ENCODE data around the gene YPEL3. TPM values are rescaled to one million over a fixed set of nuclear protein-coding genes. Genes with fewer than 3 reads are reported as not detected.

The YPEL3 gene
- total RNA-seq, 1 experiment from 2014 or later: 52.7 TPM

DNA sequence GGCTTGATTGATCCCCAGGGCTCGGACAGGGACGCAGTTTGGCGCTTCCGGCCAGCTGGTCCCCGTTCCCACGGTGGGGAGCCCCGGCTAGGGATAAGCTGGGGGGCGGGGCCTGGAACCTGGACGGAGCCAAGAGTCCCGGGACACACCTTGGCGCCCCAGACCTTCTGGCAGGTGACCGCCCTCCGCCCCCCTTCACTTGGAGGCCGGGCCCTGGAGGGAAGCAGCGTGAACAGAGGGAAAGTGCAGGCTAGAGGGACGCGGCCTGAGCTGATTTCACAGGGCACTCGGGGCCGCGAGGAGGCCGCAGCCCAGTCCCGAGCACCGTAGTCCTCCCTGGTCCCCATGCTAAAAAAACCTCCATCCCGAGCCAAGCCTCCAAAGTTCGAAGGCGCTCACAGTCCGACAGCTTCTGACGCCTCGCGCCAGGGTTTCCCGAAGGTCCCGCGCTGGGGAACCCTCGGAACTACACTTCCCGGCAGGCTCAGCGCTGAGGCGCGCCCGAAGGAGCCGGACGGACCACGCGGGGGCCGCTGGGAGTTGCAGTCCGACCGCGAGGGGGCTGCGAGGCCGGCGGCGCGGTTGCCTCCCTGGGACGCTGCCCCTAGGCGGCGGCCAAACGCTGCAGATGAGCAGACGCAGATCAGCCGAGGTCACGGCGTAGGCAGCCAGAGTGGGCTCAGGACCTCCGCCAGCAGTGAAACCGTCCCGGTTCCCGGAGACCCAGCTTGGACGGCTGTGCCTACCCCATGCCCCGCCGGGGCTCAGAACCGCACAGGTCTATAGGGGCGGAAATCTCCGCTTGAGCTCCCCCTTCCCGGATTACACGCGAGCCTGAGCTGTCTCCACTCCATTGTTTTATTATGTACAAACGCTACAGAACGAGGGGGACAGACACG lies 4.3 kb downstream of the YPEL3 start, which contains the start of gene TBX6 (continued):
- TF ChIP-seq, protein P1, sequence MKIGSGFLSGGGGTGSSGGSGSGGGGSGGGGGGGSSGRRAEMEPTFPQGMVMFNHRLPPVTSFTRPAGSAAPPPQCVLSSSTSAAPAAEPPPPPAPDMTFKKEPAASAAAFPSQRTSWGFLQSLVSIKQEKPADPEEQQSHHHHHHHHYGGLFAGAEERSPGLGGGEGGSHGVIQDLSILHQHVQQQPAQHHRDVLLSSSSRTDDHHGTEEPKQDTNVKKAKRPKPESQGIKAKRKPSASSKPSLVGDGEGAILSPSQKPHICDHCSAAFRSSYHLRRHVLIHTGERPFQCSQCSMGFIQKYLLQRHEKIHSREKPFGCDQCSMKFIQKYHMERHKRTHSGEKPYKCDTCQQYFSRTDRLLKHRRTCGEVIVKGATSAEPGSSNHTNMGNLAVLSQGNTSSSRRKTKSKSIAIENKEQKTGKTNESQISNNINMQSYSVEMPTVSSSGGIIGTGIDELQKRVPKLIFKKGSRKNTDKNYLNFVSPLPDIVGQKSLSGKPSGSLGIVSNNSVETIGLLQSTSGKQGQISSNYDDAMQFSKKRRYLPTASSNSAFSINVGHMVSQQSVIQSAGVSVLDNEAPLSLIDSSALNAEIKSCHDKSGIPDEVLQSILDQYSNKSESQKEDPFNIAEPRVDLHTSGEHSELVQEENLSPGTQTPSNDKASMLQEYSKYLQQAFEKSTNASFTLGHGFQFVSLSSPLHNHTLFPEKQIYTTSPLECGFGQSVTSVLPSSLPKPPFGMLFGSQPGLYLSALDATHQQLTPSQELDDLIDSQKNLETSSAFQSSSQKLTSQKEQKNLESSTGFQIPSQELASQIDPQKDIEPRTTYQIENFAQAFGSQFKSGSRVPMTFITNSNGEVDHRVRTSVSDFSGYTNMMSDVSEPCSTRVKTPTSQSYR (CRISPR knock-in tag; IDR thresholded peaks at IDR 0.05): peak; percentile 22; the same call in 1 of the 2 replicates
- TF ChIP-seq EMX1 (CRISPR knock-in tag; IDR thresholded peaks at IDR 0.05) (no peak), SMAD3 (CRISPR knock-in tag; IDR thresholded peaks at IDR 0.05; ENCODE audit: borderline replicate concordance) (no peak), ZNF416 (CRISPR knock-in tag; IDR thresholded peaks at IDR 0.05) (no peak; the same call in 1 of the 2 replicates), TCF7 (CRISPR knock-in tag; IDR thresholded peaks at IDR 0.05; ENCODE audit: low read depth) (no peak)
- TF ChIP-seq, protein P2, sequence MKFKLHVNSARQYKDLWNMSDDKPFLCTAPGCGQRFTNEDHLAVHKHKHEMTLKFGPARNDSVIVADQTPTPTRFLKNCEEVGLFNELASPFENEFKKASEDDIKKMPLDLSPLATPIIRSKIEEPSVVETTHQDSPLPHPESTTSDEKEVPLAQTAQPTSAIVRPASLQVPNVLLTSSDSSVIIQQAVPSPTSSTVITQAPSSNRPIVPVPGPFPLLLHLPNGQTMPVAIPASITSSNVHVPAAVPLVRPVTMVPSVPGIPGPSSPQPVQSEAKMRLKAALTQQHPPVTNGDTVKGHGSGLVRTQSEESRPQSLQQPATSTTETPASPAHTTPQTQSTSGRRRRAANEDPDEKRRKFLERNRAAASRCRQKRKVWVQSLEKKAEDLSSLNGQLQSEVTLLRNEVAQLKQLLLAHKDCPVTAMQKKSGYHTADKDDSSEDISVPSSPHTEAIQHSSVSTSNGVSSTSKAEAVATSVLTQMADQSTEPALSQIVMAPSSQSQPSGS (CRISPR knock-in tag; IDR thresholded peaks at IDR 0.05; ENCODE audit: borderline replicate concordance, low read depth): no peak
- TF ChIP-seq, protein P3, sequence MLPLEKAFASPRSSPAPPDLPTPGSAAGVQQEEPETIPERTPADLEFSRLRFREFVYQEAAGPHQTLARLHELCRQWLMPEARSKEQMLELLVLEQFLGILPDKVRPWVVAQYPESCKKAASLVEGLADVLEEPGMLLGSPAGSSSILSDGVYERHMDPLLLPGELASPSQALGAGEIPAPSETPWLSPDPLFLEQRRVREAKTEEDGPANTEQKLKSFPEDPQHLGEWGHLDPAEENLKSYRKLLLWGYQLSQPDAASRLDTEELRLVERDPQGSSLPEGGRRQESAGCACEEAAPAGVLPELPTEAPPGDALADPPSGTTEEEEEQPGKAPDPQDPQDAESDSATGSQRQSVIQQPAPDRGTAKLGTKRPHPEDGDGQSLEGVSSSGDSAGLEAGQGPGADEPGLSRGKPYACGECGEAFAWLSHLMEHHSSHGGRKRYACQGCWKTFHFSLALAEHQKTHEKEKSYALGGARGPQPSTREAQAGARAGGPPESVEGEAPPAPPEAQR (CRISPR knock-in tag; IDR thresholded peaks at IDR 0.05): no peak

DNA sequence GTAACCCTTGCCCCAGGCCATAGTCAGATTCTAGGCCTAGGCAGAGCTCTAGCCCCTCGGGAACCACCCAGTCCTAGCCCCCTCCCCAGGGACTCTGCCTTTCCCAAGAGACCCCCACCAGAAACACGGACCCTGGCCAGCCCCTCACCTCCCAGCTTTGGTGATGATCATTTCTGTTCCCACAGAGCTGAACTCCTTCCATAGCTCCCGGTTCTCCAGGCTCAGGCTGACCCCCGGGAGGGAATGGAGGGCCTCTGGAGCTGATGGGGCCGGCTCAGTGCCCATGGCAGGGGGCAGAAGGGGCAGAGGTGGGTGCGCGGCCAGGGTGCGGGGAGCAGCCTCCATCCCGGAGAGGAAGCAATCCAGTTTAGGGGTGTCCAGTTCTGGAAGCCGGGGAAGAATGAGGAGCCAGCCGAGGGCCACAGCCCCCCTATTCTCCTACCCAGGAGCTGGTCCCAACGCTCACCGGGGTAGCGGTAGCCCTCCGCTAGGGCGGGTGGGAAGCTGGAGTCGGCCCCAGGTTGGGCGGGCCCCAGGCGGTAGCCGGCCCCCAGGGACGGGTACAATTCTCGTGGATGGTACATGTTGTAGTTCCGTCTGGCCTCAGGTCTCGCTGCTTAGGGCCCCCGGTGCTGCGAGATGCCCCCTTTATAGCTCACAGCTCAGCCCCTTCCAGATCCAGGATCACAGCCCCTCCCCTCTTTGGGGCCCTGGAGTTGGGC lies 5.2 kb downstream of the YPEL3 start:
- DNase-seq (ENCODE audit: low spot score): no peak
- H3K27ac Mint-ChIP-seq: no peak overlapping the region
- peaks cover 27% of the 10 kb centered on the region for H3K4me1 Mint-ChIP-seq
- TF ChIP-seq NR2C2 (CRISPR knock-in tag; IDR thresholded peaks at IDR 0.05) (no peak), SP1 (CRISPR knock-in tag; conservative IDR thresholded peaks at IDR 0.05) (0 out of 2 replicates have a peak, but pooled peaks have one; percentile 15)
- peaks cover 12% of the 10 kb centered on the region for H3K36me3 Mint-ChIP-seq
- POLR2A ChIA-PET: interaction anchor here (1.1 to 3.0 kb wide), 2 partner anchors 21 to 25 kb away, joined by 3 to 27 read pairs; partner anchors contain the start of gene ALDOA
- no peaks in the 10 kb centered on the region for H3K27me3 Mint-ChIP-seq (ENCODE audit: low read depth)
- no peak for ATAC-seq
- peak overlapping the region; percentile 87 for H3K4me3 Mint-ChIP-seq
- peaks cover 4% of the 10 kb centered on the region; the same call in 1 of the 2 replicates for H3K9me3 Mint-ChIP-seq
- CTCF ChIA-PET: interaction anchor here (0.6 to 3.8 kb wide), 29 partner anchors 9 to 524 kb away, joined by 3 to 129 read pairs (median 7); partner anchors contain the start of genes ALDOA, CORO1A, DCTPP1 and GDPD3

DNA sequence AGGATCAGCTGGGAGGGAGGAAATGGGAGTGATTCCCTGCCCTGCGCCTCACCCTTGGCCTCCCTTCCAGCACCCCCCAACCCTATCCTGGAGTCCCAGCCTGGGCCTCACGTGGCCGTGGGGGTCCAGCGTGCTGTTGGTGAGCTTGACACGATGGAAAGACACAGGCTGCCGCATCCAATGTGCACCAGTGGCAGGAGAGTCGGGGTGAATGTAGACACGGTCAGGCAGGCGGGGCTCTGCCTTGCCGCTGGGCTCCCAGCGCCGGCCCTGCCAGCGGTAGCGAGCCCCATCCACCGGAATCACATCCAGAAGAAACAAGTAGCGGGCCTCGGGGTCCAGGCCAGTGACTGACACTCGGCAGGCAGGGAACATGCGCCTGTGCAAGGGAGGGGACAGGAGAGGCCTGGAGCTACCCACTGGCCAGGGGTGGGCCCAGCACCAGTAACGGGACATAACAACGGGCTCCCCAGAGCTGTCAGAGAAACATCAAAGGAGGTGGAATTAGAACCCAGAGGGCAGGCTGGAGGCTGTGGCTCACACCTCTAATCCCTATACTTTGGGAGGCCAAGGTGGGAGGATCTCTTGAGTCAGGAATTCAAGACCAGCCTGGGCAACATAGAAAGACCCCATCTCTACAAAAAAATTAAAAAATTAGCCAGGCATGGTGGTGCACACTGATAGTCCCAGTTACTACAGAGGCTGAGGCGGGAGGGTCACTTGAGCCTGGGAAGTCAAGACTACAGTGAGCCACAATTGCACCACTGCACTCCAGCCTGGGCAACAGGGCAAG lies 7.0 kb downstream of the YPEL3 start:
- no peaks in the 10 kb centered on the region for H3K27me3 Mint-ChIP-seq (ENCODE audit: low read depth)
- H3K9me3 Mint-ChIP-seq: peaks cover 4% of the 10 kb centered on the region; the same call in 1 of the 2 replicates
- H3K27ac Mint-ChIP-seq: no peak overlapping the region; the same call in 1 of the 2 replicates
- DNase-seq (ENCODE audit: low spot score): no peak
- POLR2A ChIA-PET: no interaction called here
- no peak overlapping the region for H3K4me3 Mint-ChIP-seq
- ATAC-seq: no peak
- peaks cover 13% of the 10 kb centered on the region for H3K4me1 Mint-ChIP-seq
- peaks cover 12% of the 10 kb centered on the region for H3K36me3 Mint-ChIP-seq
- CTCF ChIA-PET: interaction anchor here (1.1 to 3.8 kb wide), 2 partner anchors 23 kb away, joined by 6 to 129 read pairs; partner anchors contain the start of gene GDPD3
- TF ChIP-seq, protein P4, sequence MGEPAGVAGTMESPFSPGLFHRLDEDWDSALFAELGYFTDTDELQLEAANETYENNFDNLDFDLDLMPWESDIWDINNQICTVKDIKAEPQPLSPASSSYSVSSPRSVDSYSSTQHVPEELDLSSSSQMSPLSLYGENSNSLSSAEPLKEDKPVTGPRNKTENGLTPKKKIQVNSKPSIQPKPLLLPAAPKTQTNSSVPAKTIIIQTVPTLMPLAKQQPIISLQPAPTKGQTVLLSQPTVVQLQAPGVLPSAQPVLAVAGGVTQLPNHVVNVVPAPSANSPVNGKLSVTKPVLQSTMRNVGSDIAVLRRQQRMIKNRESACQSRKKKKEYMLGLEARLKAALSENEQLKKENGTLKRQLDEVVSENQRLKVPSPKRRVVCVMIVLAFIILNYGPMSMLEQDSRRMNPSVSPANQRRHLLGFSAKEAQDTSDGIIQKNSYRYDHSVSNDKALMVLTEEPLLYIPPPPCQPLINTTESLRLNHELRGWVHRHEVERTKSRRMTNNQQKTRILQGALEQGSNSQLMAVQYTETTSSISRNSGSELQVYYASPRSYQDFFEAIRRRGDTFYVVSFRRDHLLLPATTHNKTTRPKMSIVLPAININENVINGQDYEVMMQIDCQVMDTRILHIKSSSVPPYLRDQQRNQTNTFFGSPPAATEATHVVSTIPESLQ (CRISPR knock-in tag; IDR thresholded peaks at IDR 0.05): no peak
- TF ChIP-seq HMGA2 (CRISPR knock-in tag; IDR thresholded peaks at IDR 0.05) (no peak), ZNF121 (CRISPR knock-in tag; IDR thresholded peaks at IDR 0.05) (no peak), OVOL2 (CRISPR knock-in tag; IDR thresholded peaks at IDR 0.05; ENCODE audit: borderline replicate concordance) (no peak), CREB1 (CRISPR knock-in tag; IDR thresholded peaks at IDR 0.05) (no peak)
- TF ChIP-seq, protein P5, sequence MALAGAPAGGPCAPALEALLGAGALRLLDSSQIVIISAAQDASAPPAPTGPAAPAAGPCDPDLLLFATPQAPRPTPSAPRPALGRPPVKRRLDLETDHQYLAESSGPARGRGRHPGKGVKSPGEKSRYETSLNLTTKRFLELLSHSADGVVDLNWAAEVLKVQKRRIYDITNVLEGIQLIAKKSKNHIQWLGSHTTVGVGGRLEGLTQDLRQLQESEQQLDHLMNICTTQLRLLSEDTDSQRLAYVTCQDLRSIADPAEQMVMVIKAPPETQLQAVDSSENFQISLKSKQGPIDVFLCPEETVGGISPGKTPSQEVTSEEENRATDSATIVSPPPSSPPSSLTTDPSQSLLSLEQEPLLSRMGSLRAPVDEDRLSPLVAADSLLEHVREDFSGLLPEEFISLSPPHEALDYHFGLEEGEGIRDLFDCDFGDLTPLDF (CRISPR knock-in tag; IDR thresholded peaks at IDR 0.05): no peak
- TF ChIP-seq, protein P6, sequence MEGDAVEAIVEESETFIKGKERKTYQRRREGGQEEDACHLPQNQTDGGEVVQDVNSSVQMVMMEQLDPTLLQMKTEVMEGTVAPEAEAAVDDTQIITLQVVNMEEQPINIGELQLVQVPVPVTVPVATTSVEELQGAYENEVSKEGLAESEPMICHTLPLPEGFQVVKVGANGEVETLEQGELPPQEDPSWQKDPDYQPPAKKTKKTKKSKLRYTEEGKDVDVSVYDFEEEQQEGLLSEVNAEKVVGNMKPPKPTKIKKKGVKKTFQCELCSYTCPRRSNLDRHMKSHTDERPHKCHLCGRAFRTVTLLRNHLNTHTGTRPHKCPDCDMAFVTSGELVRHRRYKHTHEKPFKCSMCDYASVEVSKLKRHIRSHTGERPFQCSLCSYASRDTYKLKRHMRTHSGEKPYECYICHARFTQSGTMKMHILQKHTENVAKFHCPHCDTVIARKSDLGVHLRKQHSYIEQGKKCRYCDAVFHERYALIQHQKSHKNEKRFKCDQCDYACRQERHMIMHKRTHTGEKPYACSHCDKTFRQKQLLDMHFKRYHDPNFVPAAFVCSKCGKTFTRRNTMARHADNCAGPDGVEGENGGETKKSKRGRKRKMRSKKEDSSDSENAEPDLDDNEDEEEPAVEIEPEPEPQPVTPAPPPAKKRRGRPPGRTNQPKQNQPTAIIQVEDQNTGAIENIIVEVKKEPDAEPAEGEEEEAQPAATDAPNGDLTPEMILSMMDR (IDR thresholded peaks at IDR 0.05): no peak

Measured in WTC11 (cell line).